IPS-15b (cell line): ENCODE data around the gene IFNLR1.

Source experiments
- H3K27me3 ChIP-seq: one replicate; pipeline ENCODE4 v1.6.1; 2013; ENCODE audit warnings: low read length; ENCODE audit not compliant: control insufficient read depth, insufficient read depth
- H3K36me3 ChIP-seq: one replicate; pipeline ENCODE4 v1.6.1; 2013; ENCODE audit warnings: low read length; ENCODE audit not compliant: control insufficient read depth, insufficient read depth
- H3K4me1 ChIP-seq: one replicate; pipeline ENCODE4 v1.6.1; 2013; ENCODE audit warnings: mild to moderate bottlenecking, low read length; ENCODE audit not compliant: control insufficient read depth, insufficient read depth
- H3K4me3 ChIP-seq: one replicate; pipeline ENCODE4 v1.5.1; 2013; ENCODE audit warnings: low read depth, low read length
- H3K9ac ChIP-seq: one replicate; pipeline ENCODE4 v1.6.1; 2013; ENCODE audit warnings: low read depth, mild to moderate bottlenecking, low read length
- H3K9me3 ChIP-seq: one replicate; pipeline ENCODE4 v1.6.1; 2013; ENCODE audit warnings: mild to moderate bottlenecking, low read length; ENCODE audit not compliant: control insufficient read depth, insufficient read depth

The IFNLR1 gene

DNA sequence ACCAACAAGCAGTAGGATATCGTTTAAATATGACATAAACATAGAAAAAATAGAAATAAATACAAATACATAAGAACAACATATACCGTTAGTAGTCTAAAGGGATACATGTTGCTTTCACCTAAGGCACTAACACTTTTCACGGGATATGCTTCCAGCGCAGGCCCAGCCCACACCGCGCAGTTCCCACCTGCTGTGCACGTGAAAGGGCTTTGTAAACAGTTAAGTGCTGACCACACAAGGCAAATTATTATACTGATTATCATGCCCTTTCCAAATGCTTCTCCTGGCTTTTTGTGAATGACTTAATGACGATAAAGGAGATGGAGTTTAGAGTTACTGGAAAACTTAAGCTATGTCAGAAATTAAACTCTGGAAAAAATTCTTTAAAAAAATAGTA lies 32.9 kb downstream of the IFNLR1 start:
- Histone ChIP-seq H3K9me3 (no peaks in the 10 kb centered on the region), H3K9ac (no peak overlapping the region), H3K4me3 (no peak overlapping the region), H3K27me3 (no peaks in the 10 kb centered on the region), H3K4me1 (peaks cover 8% of the 10 kb centered on the region), H3K36me3 (peaks cover 12% of the 10 kb centered on the region)

GRCh38 chr1:24152631-24153494 lies 34.2 kb downstream of the IFNLR1 start:
- Histone ChIP-seq H3K36me3 (peaks cover 11% of the 10 kb centered on the region), H3K9me3 (no peaks in the 10 kb centered on the region), H3K27me3 (no peaks in the 10 kb centered on the region), H3K4me1 (peaks cover 8% of the 10 kb centered on the region), H3K9ac (no peak overlapping the region), H3K4me3 (no peak overlapping the region)

DNA sequence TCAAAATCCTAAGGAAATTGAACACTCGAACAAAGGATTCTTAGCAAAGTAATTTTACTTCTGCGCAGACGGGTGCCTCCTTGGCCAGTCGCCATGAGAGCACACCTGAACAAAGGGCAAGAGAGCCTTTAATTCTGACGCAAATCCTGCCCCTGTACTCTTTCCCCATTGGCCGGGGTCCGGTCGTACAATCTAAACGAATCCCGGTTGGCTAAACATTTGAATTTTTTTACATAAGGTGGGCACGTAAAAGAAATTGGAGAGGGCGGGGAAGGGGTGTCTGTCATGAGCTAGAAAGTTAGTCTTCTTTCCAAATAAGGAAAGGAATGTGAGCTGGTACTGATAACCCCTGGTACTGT lies 35.9 kb downstream of the IFNLR1 start:
- peaks cover 8% of the 10 kb centered on the region for H3K4me1 ChIP-seq
- H3K36me3 ChIP-seq, result peaks cover under 1% of the 10 kb centered on the region
- peak overlapping the region; percentile 36 for H3K4me3 ChIP-seq
- H3K9me3 ChIP-seq, result no peaks in the 10 kb centered on the region
- H3K9ac ChIP-seq, result peak overlapping the region; percentile 82
- no peaks in the 10 kb centered on the region for H3K27me3 ChIP-seq

DNA sequence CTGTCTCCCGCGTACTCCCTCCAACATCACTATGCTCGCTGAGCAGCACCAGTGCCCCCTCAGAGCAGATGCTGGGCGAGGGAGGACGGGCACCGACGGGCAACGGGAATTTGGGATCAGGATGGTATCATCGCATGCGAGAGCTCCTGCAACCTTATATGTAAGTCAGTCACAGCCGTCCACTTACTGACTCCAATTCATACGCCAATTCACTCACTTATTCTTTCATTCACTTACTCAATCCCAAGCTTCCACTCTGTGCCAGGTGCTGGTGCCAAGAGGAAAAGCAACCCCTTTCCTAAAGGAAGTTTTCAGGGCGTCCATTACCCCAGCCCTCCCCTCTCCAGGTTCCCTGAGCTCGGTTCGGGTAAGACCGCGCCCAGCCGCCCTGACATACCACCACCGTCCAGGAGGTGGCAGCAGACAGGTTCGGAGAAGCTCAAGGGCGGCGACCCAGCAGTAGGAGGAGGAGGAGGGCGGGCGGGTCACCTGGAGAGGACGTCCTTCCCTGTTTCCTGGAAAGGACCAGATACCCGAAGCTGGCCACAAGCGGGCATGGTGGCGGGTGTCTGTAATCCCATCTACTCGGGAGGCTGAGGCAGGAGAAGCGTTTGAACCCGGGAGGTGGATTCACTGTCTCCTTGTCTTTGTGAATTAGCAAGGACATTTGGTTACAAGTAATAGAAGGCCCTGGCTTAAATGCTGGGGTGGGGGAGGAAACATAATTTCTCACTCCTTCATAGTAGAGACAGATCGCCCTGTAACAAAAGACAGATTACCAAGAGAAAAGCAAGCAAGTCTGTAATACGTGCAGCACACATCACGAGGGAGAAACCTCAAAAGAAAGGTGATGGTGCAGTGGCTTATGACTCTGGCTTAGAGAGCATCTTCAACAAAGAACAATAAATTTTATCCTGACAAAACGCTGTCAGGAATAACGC lies 36.6 kb downstream of the IFNLR1 start:
- H3K4me3 ChIP-seq, result peak overlapping the region; percentile 41
- H3K9ac ChIP-seq, result peak overlapping the region; percentile 82
- H3K27me3 ChIP-seq, result no peaks in the 10 kb centered on the region
- no peaks in the 10 kb centered on the region for H3K9me3 ChIP-seq
- H3K36me3 ChIP-seq, result no peaks in the 10 kb centered on the region
- H3K4me1 ChIP-seq, result peaks cover 8% of the 10 kb centered on the region

DNA sequence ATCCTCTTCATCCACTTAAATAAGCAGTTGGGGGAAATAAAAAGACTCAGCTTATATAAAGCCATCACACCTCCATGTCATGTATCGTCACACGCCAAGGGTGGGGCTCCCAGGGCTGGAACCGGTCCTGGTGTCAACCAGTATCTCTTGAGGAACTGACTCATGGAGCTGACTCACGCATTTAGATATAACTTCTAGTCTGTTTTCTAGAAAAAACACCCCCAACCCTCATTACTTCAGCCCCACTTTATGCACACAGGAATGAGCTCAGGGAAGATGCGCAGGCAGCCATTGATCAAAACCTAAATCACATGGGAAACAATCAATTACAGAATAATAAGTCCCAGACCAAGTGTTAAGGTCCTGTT lies 37.2 kb downstream of the IFNLR1 start:
- Histone ChIP-seq H3K27me3 (no peaks in the 10 kb centered on the region), H3K4me1 (peaks cover 8% of the 10 kb centered on the region), H3K9ac (no peak overlapping the region), H3K9me3 (no peaks in the 10 kb centered on the region), H3K36me3 (no peaks in the 10 kb centered on the region), H3K4me3 (peak overlapping the region; percentile 41)

GRCh38 chr1:24147816-24148215 lies 39.3 kb downstream of the IFNLR1 start:
- H3K9ac ChIP-seq, result no peak overlapping the region
- H3K4me1 ChIP-seq, result peaks cover 8% of the 10 kb centered on the region
- H3K9me3 ChIP-seq, result no peaks in the 10 kb centered on the region
- no peaks in the 10 kb centered on the region for H3K27me3 ChIP-seq
- H3K36me3 ChIP-seq, result no peaks in the 10 kb centered on the region
- no peak overlapping the region for H3K4me3 ChIP-seq

DNA sequence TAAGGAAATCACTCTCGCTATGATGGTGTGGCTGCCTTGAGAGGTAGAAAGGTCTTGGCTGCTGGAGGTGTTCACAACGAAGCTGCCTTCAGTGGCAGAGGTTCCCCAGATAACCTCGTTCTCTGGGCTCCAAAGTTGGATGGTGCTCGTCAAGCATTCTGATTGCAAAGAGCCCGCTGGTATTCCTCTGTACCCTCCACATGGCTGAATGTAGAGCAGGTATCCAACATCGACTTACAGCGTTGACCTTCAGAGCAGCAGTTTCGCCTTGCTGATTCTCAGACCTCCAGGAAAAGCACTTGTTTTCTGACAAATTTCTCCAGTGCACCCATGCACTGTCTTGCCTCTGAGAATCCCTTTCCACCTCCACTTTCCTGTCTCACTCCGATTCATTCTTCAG lies 39.9 kb downstream of the IFNLR1 start:
- no peaks in the 10 kb centered on the region for H3K9me3 ChIP-seq
- H3K9ac ChIP-seq, result no peak overlapping the region
- no peak overlapping the region for H3K4me3 ChIP-seq
- H3K36me3 ChIP-seq, result no peaks in the 10 kb centered on the region
- H3K4me1 ChIP-seq, result peaks cover 8% of the 10 kb centered on the region
- no peaks in the 10 kb centered on the region for H3K27me3 ChIP-seq

- Histone ChIP-seq H3K27me3 (no peaks in the 10 kb centered on the region), H3K4me3 (no peak within 1 kb of the TSS), H3K36me3 (no peaks in the 10 kb centered on the region), H3K9me3 (no peaks in the 10 kb centered on the region), H3K9ac (no peak within 1 kb of the TSS), H3K4me1 (no peaks in the 10 kb centered on the region)
Measured at GRCh38 chr1:24142546-24143534, 44.2 kb downstream of the IFNLR1 start, which contains the start of gene IL22RA1. TSS of gene IL22RA1 (minus strand) at chr1:24143140. CDS start at chr1:24143082, 58 bp downstream.

DNA sequence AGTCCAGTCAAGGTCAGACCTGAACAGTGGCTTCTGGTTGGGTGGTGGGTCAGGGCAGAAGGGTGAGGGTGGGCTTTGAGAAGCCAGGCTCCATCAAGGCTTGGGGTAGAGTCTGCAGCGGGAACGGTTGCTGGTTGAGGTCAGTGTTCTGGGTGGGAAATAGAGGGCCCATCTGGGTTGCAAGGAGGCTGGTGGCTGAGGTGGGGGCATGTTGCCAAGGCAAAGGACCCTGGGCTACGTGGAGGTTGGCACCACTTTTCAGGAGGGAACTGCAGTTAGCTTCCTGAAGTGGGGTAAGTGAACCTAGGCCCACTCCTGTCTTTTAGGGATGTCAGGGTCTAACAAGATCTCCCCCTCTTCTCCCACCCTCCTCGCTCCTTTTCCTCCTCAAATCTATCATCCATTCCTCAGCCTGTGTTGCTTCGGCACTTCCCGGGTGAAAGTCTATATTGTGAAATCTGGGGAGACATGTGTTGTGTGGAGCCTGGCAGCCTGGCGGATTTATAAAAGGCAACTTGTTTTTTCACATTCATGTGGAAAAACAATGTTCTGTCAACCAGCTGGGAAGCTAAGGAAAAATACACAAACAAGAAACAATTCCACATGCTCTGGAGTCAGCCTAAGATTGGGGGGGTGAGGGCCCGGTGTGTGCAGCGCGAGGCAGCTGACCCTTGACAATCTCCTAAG lies 45.6 kb downstream of the IFNLR1 start:
- H3K27me3 ChIP-seq, result no peaks in the 10 kb centered on the region
- H3K4me1 ChIP-seq, result no peaks in the 10 kb centered on the region
- no peak overlapping the region for H3K4me3 ChIP-seq
- H3K36me3 ChIP-seq, result no peaks in the 10 kb centered on the region
- H3K9me3 ChIP-seq, result no peaks in the 10 kb centered on the region
- H3K9ac ChIP-seq, result no peak overlapping the region

DNA sequence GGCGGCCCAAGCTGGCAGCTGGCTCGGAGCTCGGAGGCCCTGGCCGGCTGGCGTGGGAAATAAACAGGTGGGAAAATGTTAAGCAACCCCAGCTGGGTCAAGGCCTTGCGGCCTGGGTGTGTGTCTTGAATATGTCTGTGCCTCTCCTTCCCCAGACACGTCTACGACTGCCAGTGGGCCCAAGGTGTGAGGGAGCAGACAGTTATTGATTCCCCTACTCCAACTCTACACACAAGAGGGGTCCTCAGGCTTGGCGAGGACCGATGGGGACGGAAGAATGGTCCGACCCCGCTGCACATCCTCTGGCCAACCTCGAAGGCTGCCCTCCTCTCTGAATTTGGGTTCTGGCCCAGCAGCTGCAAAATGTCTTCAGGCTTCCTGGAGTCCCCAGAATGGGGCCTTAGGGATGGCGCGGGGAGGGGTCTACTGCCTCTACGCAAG lies 46.3 kb downstream of the IFNLR1 start:
- Histone ChIP-seq H3K4me1 (no peaks in the 10 kb centered on the region), H3K36me3 (no peaks in the 10 kb centered on the region), H3K9ac (no peak overlapping the region), H3K4me3 (no peak overlapping the region), H3K27me3 (no peaks in the 10 kb centered on the region), H3K9me3 (no peaks in the 10 kb centered on the region)
